ENCODE results near the gene SLC5A3. TPM values are rescaled to one million over a fixed set of nuclear protein-coding genes. Genes with fewer than 3 reads are reported as not detected.

SLC5A3 gene
- total RNA-seq, 1 experiment from 2014 or later: 12.3 TPM

- peaks cover 26% of the 10 kb centered on the region; the same call in 1 of the 2 replicates for H3K79me2 ChIP-seq (ENCODE audit: insufficient read depth, low read length)
- H3K9ac ChIP-seq (ENCODE audit: extremely low read depth, insufficient read length, low read length): no peak overlapping the region
- H2AK5ac ChIP-seq (ENCODE audit: insufficient read length, low read length): no peak overlapping the region
- peaks cover 16 to 28% (median 27%) of the 10 kb centered on the region in 3 experiments; a peak in 6 of 7 replicates for H3K36me3 Mint-ChIP-seq (ENCODE audit: insufficient read depth in 1 of 3, low read depth in 3 of 3)
- no peak overlapping the region for H2BK12ac ChIP-seq (ENCODE audit: insufficient read length, low read depth, low read length)
- H3K79me1 ChIP-seq (ENCODE audit: insufficient read depth, low read depth, low read length, poor library complexity, severe bottlenecking): peaks cover 3% of the 10 kb centered on the region
- no peaks in the 10 kb centered on the region for H3K27me3 Mint-ChIP-seq (ENCODE audit: low read depth)
- TF ChIP-seq CTCF (conservative IDR thresholded peaks at IDR 0.05): no peak
- no peak overlapping the region for H2BK120ac ChIP-seq (ENCODE audit: low read depth, low read length, poor library complexity, severe bottlenecking)
- no peak overlapping the region for H3K4me2 ChIP-seq (ENCODE audit: insufficient read depth, insufficient read length, low read length)
- no peak overlapping the region for H3K14ac ChIP-seq (ENCODE audit: insufficient read depth, low read length)
- H2BK5ac ChIP-seq (ENCODE audit: insufficient read length, low read length): no peak overlapping the region
- no peaks in the 10 kb centered on the region for H3K23me2 ChIP-seq (ENCODE audit: insufficient read length, low read depth, low read length, poor library complexity, severe bottlenecking)
- H3K18ac ChIP-seq (ENCODE audit: insufficient read length, low read depth, low read length): no peak overlapping the region
- H4K8ac ChIP-seq (replicated peaks; ENCODE audit: insufficient read length, low read depth, low read length): no peak overlapping the region
- peaks cover 13 to 27% of the 10 kb centered on the region in 2 experiments for H3K4me1 Mint-ChIP-seq
- no peak overlapping the region for H3K4me3 Mint-ChIP-seq
- H3K27ac Mint-ChIP-seq: no peak overlapping the region
- DNase-seq: no peak
- H3K9me3 ChIP-seq (ENCODE audit: control insufficient read depth, low read depth, low read length): no peaks in the 10 kb centered on the region
- no peak overlapping the region for H3T11ph ChIP-seq (ENCODE audit: low read length)
- no CpG with 5 or more reads among the region's 6 CpGs for WGBS (ENCODE audit: extremely low coverage, insufficient read length, low lambda C conversion rate)
- no peak overlapping the region for H3K4ac ChIP-seq (ENCODE audit: low read depth, low read length)
- no peaks in the 10 kb centered on the region for H4K20me1 ChIP-seq (ENCODE audit: control insufficient read depth, insufficient read depth, insufficient read length)
- no peak overlapping the region for H3K56ac ChIP-seq (ENCODE audit: insufficient read length, low read depth, low read length)
- H3K4me1 ChIP-seq (ENCODE audit: insufficient read depth, low read length): peaks cover 6% of the 10 kb centered on the region; the same call in 1 of the 2 replicates
- H2AFZ ChIP-seq (ENCODE audit: low read length): no peak overlapping the region
- H3K9me3 Mint-ChIP-seq: no peaks in the 10 kb centered on the region
- H4K91ac ChIP-seq (ENCODE audit: insufficient read length, low read depth, low read length): no peak overlapping the region
- H2BK20ac ChIP-seq (ENCODE audit: low read depth, low read length, poor library complexity, severe bottlenecking): no peak overlapping the region
- no peak overlapping the region for H2BK15ac ChIP-seq (ENCODE audit: low read depth, low read length)
- no peak overlapping the region for H3K27ac ChIP-seq (ENCODE audit: insufficient read length, low read depth, low read length)
- H3K27me3 ChIP-seq (ENCODE audit: insufficient read depth, low read length): no peaks in the 10 kb centered on the region
- H4K5ac ChIP-seq (ENCODE audit: insufficient read length, low read depth, low read length): no peak overlapping the region
- H3K23ac ChIP-seq (ENCODE audit: insufficient read length, low read depth, low read length): no peak overlapping the region
Measured at GRCh38 chr21:34092262-34092921, 19.0 kb downstream of the SLC5A3 start.
